Left hindlimb (tissue), 1 donor: ENCODE data around the gene ZIC1.
A peak's percentile ranks its signal among the peaks of the same experiment; 100 is the strongest.

Experiments used
- DNase-seq: peaks from one replicate; pipeline ENCODE4 v3.0.0-alpha.2; 2018

ZIC1 gene

GRCh38 chr3:147409143-147410115, at the start of gene ZIC1:
Gene ZIC1 (plus strand): TSS chr3:147409365. CDS start chr3:147410113, 748 bp downstream.
- peak; percentile 63 for DNase-seq

DNA sequence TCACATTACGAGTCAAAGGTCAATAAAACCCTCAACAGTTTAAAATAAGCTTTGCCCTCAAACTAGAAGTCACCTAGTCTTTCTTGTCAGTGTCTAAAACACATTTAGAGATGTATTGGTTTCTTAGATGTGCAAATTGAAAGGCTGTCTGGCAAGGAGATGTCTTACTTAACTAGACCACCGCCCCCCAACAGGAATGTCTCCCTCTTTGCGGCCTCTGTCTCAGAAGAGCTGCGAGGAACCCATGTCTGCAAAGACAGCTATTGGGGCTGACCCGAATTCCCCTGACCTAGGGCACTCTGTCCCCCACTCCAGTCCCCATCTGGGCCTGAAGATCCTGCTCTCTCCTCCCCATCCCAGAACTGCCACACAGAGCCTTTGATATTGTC, 49.1 kb upstream of the ZIC1 start:
- no peak for DNase-seq

- no peak for DNase-seq
Observed at GRCh38 chr3:147360646-147361453, 48.3 kb upstream of the ZIC1 start.

GRCh38 chr3:147361454-147362420, 47.4 kb upstream of the ZIC1 start:
- no peak for DNase-seq

- no peak for DNase-seq
Observed at GRCh38 chr3:147364771-147365170, 44.4 kb upstream of the ZIC1 start.

DNA sequence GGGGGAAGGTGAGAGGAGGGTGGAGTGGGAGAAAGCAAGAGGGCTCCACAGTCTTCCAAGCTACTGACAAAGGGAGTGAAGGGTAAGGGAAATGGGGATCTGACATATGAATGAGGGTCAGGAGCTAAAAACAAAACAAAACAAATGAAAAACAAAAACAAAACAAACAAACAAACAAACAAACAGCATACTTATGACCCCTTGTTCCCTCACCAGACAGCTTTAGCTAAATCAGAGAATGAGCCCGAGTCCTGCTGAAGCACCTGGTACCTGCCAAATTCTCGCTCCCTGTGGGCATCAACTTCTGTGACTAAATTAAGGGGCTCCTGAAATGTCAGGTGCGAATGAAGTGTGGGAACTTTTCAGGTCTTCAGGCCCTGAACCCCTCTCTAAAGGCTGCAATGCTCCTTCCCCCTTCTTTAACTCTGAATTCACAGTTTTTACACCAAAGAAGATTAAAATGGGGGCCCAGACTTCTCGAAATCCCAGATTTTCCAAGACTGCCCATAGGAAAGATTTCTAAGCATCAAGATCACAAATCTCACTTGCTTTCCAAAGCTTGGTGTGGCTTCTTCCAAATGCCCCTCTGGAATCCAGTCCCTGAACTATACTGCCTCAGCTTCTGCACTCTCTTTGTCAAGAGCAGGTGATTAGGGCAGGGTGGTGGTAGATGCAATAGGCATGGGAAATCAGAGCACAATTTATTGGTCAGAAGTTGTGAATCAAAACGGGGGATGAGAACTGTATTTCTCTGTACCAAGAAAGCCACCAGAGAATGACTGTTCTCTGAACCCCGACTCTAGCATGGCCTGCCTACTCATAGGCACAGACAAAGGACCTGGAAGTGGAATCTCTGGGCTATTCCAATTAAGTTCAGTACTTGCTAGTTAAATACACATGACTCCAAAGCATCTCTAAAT, 43.7 kb upstream of the ZIC1 start:
- no peak for DNase-seq

GRCh38 chr3:147367676-147368075, 41.5 kb upstream of the ZIC1 start:
- DNase-seq: no peak

- DNase-seq: no peak
Observed at GRCh38 chr3:147368151-147368550, 41.0 kb upstream of the ZIC1 start.

DNA sequence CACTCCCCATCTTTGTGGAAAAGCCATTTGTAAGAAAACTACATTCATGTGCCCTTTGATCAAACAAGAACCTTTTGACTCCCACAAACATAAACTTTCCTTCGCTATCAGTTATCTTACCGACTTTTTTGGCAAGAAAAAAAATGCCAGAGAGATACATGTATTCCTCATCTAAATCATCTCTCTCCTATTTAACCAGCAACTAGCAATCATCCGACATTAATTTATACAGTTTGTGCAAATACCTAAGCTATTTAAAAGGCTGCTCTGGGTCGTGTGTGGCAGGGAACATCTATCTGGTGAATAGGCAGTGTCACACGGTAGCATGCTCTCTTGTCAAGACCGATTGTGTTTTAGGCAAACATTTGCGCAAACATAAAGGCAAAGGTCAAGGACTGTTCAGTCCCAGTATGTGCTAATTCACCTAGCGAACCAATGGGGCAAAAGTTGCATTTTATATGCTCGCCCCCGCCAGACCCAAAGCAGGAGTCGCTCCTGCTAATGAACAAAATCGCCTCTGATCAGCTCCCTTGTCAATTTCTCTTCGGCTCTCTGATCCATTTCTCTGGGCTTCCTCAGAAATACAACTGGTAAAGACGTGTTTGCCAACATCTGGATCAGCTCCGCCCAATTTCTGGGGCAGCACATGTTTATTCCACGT, 40.5 kb upstream of the ZIC1 start:
- no peak for DNase-seq

GRCh38 chr3:147369231-147369630, 39.9 kb upstream of the ZIC1 start:
- DNase-seq: no peak

DNA sequence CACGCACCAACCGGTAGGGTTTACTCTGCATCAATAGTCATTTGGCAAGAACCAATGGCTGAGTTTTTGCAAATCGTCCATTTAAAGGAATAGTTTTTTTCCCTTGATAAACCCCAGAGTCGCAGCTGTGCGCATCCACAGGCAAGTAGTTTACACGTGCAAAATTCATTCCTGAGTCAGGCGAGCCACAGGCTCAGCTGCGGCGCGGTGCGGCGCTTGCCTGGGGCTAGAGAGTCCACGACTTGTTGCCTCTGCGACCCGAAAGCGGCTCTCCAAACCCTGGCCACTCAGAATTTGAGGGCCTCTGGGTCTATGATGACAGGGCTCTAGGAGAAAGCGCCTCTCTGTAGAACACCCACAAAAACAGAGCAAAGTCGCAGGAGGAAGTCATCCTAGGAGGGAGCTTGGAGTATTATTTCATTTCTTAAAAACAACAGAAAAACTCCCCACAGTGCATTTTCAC, 39.5 kb upstream of the ZIC1 start:
- no peak for DNase-seq

DNA sequence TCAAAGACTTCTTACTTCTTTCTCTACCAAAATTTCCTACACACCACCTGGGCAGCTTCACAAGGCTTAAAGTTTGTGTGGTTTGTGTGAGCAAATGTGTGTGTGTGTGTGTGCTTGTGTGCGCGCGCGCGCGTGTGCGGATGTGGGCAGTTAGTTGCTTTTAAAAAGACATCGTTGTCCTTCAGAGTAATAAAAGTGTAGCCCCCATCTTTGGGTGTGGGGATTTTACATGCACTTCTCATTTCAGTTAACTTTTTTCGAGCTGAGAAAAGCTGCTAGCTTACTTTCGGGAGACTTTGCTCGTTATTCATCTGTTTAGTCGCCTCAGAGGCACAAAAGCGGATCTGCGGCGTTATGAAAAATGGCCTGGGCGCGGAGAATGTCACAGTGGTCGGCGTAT, 38.8 kb upstream of the ZIC1 start:
- no peak for DNase-seq

DNA sequence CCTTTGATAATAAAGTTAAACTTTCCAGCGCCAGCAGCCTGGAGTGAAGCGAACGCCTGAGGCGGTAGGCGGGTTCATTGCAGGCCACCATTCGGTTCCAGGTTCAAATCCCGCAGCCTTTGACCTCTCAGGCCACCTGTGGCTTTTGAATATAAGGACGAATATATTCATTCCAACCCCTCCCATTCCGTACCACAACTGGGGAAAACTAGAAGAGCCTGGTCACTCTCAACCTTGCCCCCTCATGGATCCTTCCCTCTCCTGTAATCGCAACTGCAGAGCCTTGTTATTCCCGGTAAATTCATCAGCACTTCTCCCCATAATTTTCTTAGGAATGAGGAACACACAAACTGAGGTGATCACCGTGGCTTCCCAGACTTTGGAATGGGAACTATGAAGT, 38.0 kb upstream of the ZIC1 start:
- no peak for DNase-seq

DNA sequence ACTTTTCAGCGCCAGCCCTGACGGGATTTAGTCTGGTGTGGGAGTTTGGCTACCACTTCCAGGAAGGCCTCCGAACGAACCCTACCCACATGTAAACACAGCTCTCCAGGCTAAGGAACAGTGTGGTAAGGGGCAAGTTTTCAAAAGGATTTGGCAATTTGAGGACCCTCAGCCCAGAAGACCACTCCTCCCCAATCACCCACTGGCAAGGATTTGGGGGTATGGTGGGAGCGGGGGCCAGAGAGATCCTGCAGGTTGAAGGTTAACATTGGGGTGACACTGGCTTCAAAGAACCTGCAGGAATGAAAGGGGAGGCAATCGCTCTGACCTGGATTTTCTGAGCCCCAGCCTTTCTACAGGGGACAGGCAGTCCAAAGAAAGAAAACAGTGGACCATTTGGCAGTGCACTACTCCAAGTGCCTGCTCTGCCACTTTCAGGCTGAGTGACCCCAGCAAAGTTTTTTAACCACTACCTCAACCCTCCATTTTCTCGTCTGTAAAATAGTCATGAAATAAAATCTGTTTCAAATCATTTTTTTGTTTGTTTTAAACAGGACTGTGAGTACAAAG, 37.3 kb upstream of the ZIC1 start:
- DNase-seq: no peak

GRCh38 chr3:147372525-147373027, 36.6 kb upstream of the ZIC1 start:
- DNase-seq: peak; percentile 24

- no peak for DNase-seq
Observed at GRCh38 chr3:147373301-147373700, 35.9 kb upstream of the ZIC1 start.

- DNase-seq: peak; percentile 22
Observed at GRCh38 chr3:147377412-147378367, 31.5 kb upstream of the ZIC1 start.

DNA sequence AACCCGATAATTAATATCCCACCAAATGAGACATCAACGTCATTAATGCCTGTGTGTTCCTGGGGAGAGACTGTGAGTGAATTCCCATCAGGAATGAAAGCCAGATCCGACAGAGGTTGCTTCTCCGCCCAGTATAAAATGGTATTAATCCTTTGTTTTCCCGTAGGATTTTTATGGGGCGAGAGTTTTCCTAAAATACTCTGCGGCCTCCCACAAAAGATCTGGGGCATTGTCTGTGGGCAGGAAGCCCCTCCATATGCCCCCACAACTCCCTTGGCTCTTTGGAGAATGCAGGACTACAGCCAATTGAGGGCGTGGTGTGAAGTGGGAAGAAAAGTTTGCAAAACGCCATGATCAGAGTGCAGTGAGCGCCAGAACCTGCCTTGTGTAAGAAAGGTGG, 29.5 kb upstream of the ZIC1 start:
- DNase-seq: no peak

DNA sequence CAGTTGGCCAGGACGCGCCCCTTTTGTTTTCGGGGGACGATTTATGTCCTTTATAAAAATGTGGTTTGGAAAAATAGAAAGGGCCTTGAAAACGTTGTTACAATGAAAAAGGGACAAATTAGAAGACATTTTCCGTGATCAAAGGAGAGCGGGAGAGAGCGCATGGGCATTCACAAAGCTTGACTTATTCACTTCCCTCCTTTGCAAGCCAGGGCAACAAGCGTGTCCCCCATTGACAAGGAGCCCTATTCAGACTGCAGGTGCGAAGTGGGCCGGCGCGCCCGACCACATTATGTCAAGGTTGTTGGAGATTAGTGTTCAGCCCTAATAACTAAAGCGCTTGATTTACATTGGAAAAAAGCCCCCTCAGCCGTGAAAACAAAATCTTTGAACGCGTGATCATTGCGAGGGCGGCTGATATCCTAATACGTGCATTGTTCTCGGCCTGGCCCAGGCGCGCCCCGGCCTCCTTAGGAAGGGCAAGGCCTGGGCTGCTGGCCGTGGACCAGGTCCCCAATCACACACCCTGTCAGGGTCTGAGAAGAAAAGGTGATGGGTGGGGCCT, 28.7 kb upstream of the ZIC1 start:
- peak; percentile 27 for DNase-seq
